Hepatocyte (in vitro differentiated cells): ENCODE measurements around the gene KRT7.

Experiments
- EZH2 ChIP-seq: fragments of 200-600 bp; sonication (generic); IDR thresholded peaks from 2 replicates; pipeline ENCODE4 v1.6.1; 2016; ENCODE audit warnings: antibody characterized with exemption, mild to moderate bottlenecking, borderline replicate concordance
- EZH2phosphoT487 ChIP-seq: fragments of 200-600 bp; sonication (generic); IDR thresholded peaks from one replicate; pipeline ENCODE4 v1.6.1; 2018; ENCODE audit warnings: antibody characterized with exemption, mild to moderate bottlenecking, low read depth, moderate library complexity; ENCODE audit not compliant: unreplicated experiment, severe bottlenecking
- TF ChIP-seq, protein P1 (sequence below): fragments of 200-600 bp; sonication (generic); IDR thresholded peaks from 2 replicates; pipeline ENCODE4 v1.5.1; 2016; ENCODE audit warnings: antibody characterized with exemption, mild to moderate bottlenecking; ENCODE audit not compliant: poor library complexity

DNA sequence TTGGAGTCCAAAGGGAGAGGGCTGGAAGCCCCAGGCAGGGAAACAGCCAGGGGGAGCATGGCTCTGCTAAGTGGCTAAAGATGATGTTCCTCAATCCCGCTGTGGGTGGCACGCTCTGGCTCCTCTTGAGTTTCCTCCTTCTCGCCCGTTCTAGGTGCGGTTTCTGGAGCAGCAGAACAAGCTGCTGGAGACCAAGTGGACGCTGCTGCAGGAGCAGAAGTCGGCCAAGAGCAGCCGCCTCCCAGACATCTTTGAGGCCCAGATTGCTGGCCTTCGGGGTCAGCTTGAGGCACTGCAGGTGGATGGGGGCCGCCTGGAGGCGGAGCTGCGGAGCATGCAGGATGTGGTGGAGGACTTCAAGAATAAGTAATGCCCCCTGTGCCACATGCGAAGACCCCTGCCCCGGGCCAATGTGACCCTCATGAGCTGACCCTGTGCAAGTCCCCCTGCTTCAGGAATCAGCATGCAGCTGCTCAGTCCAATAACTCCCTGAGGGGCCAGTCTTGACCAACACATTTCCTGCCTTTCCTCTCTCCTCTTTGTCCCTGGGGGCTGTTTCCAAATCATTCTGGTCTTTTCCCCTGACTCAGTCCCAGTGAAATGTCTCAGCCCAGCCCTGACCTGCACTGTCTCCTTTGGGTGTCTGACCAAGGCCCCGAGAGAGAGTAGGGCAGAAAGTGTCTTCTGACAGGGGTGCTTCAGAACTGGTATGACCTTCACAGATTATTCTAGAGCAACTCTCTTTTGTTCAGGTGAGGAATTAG, 2.1 kb downstream of the KRT7 start:
- TF ChIP-seq, protein P1, sequence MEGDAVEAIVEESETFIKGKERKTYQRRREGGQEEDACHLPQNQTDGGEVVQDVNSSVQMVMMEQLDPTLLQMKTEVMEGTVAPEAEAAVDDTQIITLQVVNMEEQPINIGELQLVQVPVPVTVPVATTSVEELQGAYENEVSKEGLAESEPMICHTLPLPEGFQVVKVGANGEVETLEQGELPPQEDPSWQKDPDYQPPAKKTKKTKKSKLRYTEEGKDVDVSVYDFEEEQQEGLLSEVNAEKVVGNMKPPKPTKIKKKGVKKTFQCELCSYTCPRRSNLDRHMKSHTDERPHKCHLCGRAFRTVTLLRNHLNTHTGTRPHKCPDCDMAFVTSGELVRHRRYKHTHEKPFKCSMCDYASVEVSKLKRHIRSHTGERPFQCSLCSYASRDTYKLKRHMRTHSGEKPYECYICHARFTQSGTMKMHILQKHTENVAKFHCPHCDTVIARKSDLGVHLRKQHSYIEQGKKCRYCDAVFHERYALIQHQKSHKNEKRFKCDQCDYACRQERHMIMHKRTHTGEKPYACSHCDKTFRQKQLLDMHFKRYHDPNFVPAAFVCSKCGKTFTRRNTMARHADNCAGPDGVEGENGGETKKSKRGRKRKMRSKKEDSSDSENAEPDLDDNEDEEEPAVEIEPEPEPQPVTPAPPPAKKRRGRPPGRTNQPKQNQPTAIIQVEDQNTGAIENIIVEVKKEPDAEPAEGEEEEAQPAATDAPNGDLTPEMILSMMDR: no peak
- no peak for TF ChIP-seq EZH2phosphoT487
- no peak for TF ChIP-seq EZH2
